Osteocyte (in vitro differentiated cells): Measurements from ENCODE around the gene CASTOR1. TPM values are rescaled to one million over a fixed set of nuclear protein-coding genes. Genes with fewer than 3 reads are reported as not detected.

ENCODE experiments used
- DNase-seq: peaks from one replicate; pipeline ENCODE4 v3.0.0; 2021; ENCODE audit warnings: mixed read lengths; ENCODE audit not compliant: unreplicated experiment; ENCODE audit errors: extremely low spot score
- H3K27ac Mint-ChIP-seq: one replicate; pipeline ENCODE4 v1.8.0; 2021; ENCODE audit warnings: mild to moderate bottlenecking, mixed read lengths; ENCODE audit not compliant: unreplicated experiment
- H3K27me3 Mint-ChIP-seq: one replicate; pipeline ENCODE4 v1.8.0; 2021; ENCODE audit warnings: mixed read lengths; ENCODE audit not compliant: unreplicated experiment
- H3K36me3 Mint-ChIP-seq: one replicate; pipeline ENCODE4 v1.8.0; 2021; ENCODE audit warnings: mixed read lengths; ENCODE audit not compliant: unreplicated experiment
- H3K4me1 Mint-ChIP-seq: one replicate; pipeline ENCODE4 v1.8.0; 2021; ENCODE audit warnings: mixed read lengths; ENCODE audit not compliant: unreplicated experiment
- H3K4me3 Mint-ChIP-seq: one replicate; pipeline ENCODE4 v1.8.0; 2021; ENCODE audit warnings: mild to moderate bottlenecking, moderate library complexity, mixed read lengths; ENCODE audit not compliant: unreplicated experiment
- H3K9me3 Mint-ChIP-seq: one replicate; pipeline ENCODE4 v1.8.0; 2021; ENCODE audit warnings: mixed read lengths; ENCODE audit not compliant: unreplicated experiment
- CTCF ChIP-seq: fragments of 200-600 bp; sonication (generic); IDR thresholded peaks from 2 replicates; pipeline ENCODE4 v1.5.0; 2021; ENCODE audit warnings: antibody characterized with exemption, mild to moderate bottlenecking, moderate library complexity
- total RNA-seq: library from RNA; stranded (reverse); gene quantifications from 2 replicates; pipeline ENCODE4 v1.2.1, GENCODE V29; 2021

The CASTOR1 gene
- total RNA-seq, 1 donor from 2014 or later = 12.2 TPM

- Mint-ChIP-seq H3K9me3 (no peaks in the 10 kb centered on the region), H3K27ac (no peak overlapping the region), H3K4me1 (peaks cover 58% of the 10 kb centered on the region), H3K4me3 (no peak overlapping the region), H3K27me3 (no peaks in the 10 kb centered on the region), H3K36me3 (peaks cover 2% of the 10 kb centered on the region)
- DNase-seq = no peak
- TF ChIP-seq CTCF = no peak
These were observed 19.4 kb upstream of the CASTOR1 start for GRCh38 chr22:30308518-30309230.

GRCh38 chr22:30308093-30308492 lies 18.8 kb upstream of the CASTOR1 start:
- no peaks in the 10 kb centered on the region for H3K9me3 Mint-ChIP-seq
- no peak for DNase-seq
- H3K4me3 Mint-ChIP-seq = no peak overlapping the region
- H3K36me3 Mint-ChIP-seq = peaks cover 2% of the 10 kb centered on the region
- peak overlapping the region; percentile 36 for H3K27ac Mint-ChIP-seq
- no peak for TF ChIP-seq CTCF
- peaks cover 63% of the 10 kb centered on the region for H3K4me1 Mint-ChIP-seq
- no peaks in the 10 kb centered on the region for H3K27me3 Mint-ChIP-seq

- Mint-ChIP-seq H3K27me3 (no peaks in the 10 kb centered on the region), H3K4me1 (peaks cover 62% of the 10 kb centered on the region), H3K36me3 (peaks cover 2% of the 10 kb centered on the region), H3K4me3 (no peak overlapping the region), H3K9me3 (no peaks in the 10 kb centered on the region), H3K27ac (no peak overlapping the region)
- no peak for TF ChIP-seq CTCF
- no peak for DNase-seq
These were observed 17.8 kb upstream of the CASTOR1 start for GRCh38 chr22:30307041-30307574.

GRCh38 chr22:30306627-30307011 lies 17.3 kb upstream of the CASTOR1 start:
- H3K4me3 Mint-ChIP-seq = no peak overlapping the region
- H3K36me3 Mint-ChIP-seq = peaks cover 2% of the 10 kb centered on the region
- no peaks in the 10 kb centered on the region for H3K27me3 Mint-ChIP-seq
- H3K4me1 Mint-ChIP-seq = peaks cover 62% of the 10 kb centered on the region
- no peak overlapping the region for H3K27ac Mint-ChIP-seq
- DNase-seq = no peak
- no peaks in the 10 kb centered on the region for H3K9me3 Mint-ChIP-seq
- no peak for TF ChIP-seq CTCF

GRCh38 chr22:30305906-30306626 lies 16.8 kb upstream of the CASTOR1 start:
- Mint-ChIP-seq H3K27ac (no peak overlapping the region), H3K36me3 (peaks cover 2% of the 10 kb centered on the region), H3K4me3 (no peak overlapping the region), H3K4me1 (peaks cover 61% of the 10 kb centered on the region), H3K9me3 (no peaks in the 10 kb centered on the region), H3K27me3 (no peaks in the 10 kb centered on the region)
- no peak for DNase-seq
- no peak for TF ChIP-seq CTCF
